K562 (cell line): ENCODE data around the gene MAST1. TPM values are rescaled to one million over a fixed set of nuclear protein-coding genes. Genes with fewer than 3 reads are reported as not detected.

ENCODE experiments used
- CBX3 ChIP-seq, 2 experiments: IDR thresholded peaks; 1 replicate in 1 of 2; 2 replicates in 1 of 2; pipeline ENCODE4 v1.6.1; 2012; ENCODE audit warnings: inconsistent platforms in 2 of 2, low read length in 2 of 2, borderline replicate concordance in 1 of 2, control low read depth in 1 of 2
- CC2D1A ChIP-seq: fragments of 450-650 bp; IDR thresholded peaks from 2 replicates; pipeline ENCODE4 v1.6.1; 2017; ENCODE audit warnings: mild to moderate bottlenecking
- EP400 ChIP-seq: fragments of 450-650 bp; IDR thresholded peaks from 2 replicates; pipeline ENCODE4 v1.6.1; 2017; ENCODE audit warnings: antibody characterized with exemption, mild to moderate bottlenecking, moderate library complexity
- HDAC6 ChIP-seq: IDR thresholded peaks from 2 replicates; pipeline ENCODE4 v1.6.1; 2012; ENCODE audit warnings: low read depth, mild to moderate bottlenecking, control low read depth, inconsistent platforms, low read length, moderate library complexity
- L3MBTL2 ChIP-seq: fragments of 450-650 bp; IDR thresholded peaks from 2 replicates; pipeline ENCODE4 v1.6.1; 2016; ENCODE audit warnings: mild to moderate bottlenecking, moderate library complexity
- MCM5 ChIP-seq: fragments of 450-650 bp; IDR thresholded peaks from 2 replicates; pipeline ENCODE4 v1.6.1; 2016; ENCODE audit warnings: low read depth
- PRDM10 ChIP-seq: fragments of 450-650 bp; IDR thresholded peaks from 2 replicates; pipeline ENCODE4 v1.6.1; 2018; ENCODE audit not compliant: partially characterized antibody
- PTBP1 ChIP-seq: fragments of 200-400 bp; formaldehyde crosslinking; IDR thresholded peaks from 2 replicates; pipeline ENCODE4 v1.6.1; 2017; ENCODE audit warnings: low read depth, low read length
- RBM25 ChIP-seq: fragments of 200-400 bp; formaldehyde crosslinking; IDR thresholded peaks from 2 replicates; pipeline ENCODE4 v1.6.1; 2018; ENCODE audit warnings: low read length, low read depth, moderate library complexity; ENCODE audit not compliant: severe bottlenecking
- RUNX1 ChIP-seq: sonication (generic); IDR thresholded peaks from 2 replicates; pipeline ENCODE4 v1.6.1; 2016; ENCODE audit warnings: antibody characterized with exemption, low read depth
- SOX6 ChIP-seq: fragments of 450-650 bp; IDR thresholded peaks from 2 replicates; pipeline ENCODE4 v1.6.1; 2014; ENCODE audit warnings: mild to moderate bottlenecking
- TRIM28 ChIP-seq: fragments of 450-650 bp; IDR thresholded peaks from 2 replicates; pipeline ENCODE4 v1.6.1; 2017
- ZNF140 ChIP-seq: fragments of 250-450 bp; sonication (Bioruptor Pico); IDR thresholded peaks from 2 replicates; pipeline ENCODE4 v1.8.0; 2021; ENCODE audit warnings: moderate library complexity, mild to moderate bottlenecking, inconsistent platforms
- ZNF282 ChIP-seq: sonication (generic); formaldehyde crosslinking; IDR thresholded peaks from 2 replicates; pipeline ENCODE4 v1.8.1; 2023; ENCODE audit warnings: missing genetic modification reagents
- ZNF512 ChIP-seq: IDR thresholded peaks from 2 replicates; pipeline ENCODE4 v1.6.1; 2016; ENCODE audit warnings: missing genetic modification characterization, missing compliant biosample characterization
- ZNF57 ChIP-seq: fragments of 450-650 bp; formaldehyde crosslinking; IDR thresholded peaks from 2 replicates; pipeline ENCODE4 v1.4.0; 2020; ENCODE audit warnings: mild to moderate bottlenecking, moderate library complexity
- ZNF766 ChIP-seq: fragments of 200-800 bp; sonication (Bioruptor generic); conservative IDR thresholded peaks from 2 replicates; pipeline ENCODE4 v1.6.1; 2016; ENCODE audit warnings: missing genetic modification characterization, missing compliant biosample characterization
- polyA plus RNA-seq, 8 experiments: library from polyadenylated mRNA; depleted of rRNA in 4 of 8; stranded (reverse) in 5 of 8; unstranded in 3 of 8; fragments of >200 nt; fragmentation: Nextera tagmentation in 2 of 8; fragmentation: Illumina TruSeq in 1 of 8; extraction: Ambion mirVana in 2 of 8; extraction: Trizol in 1 of 8; gene quantifications; 2 replicates each; pipeline versions ENCODE4 v1.2.1 to v1.2.3, GENCODE V29; 2011 to 2014; ENCODE audit warnings: inconsistent platforms in 1 of 8, missing spikeins in 1 of 8
- total RNA-seq, 7 experiments: library from RNA; depleted of rRNA in 6 of 7; stranded (reverse); fragments of >200 nt in 6 of 7; fragmentation: Illumina TruSeq in 2 of 7; extraction: Trizol in 2 of 7; gene quantifications; 2 replicates each; pipeline versions ENCODE4 v1.2.1 to v1.2.3, GENCODE V29; 2011 to 2021; ENCODE audit warnings: low replicate concordance in 1 of 7
- TF ChIP-seq, protein P1 (sequence below): fragments of 250-450 bp; sonication (Bioruptor Pico); IDR thresholded peaks from 2 replicates; pipeline ENCODE4 v1.8.0; 2022; ENCODE audit warnings: inconsistent platforms
- TF ChIP-seq, protein P2 (sequence below): fragments of 250-450 bp; sonication (Bioruptor Pico); IDR thresholded peaks from 2 replicates; pipeline ENCODE4 v1.5.0; 2021; ENCODE audit warnings: mild to moderate bottlenecking, borderline replicate concordance

The MAST1 gene
- total and polyA plus RNA-seq, 9 of the 15 experiments (the other 6 are each of a cell fraction or from before 2014, with no cell fraction given), result 0.48 to 10.3 (median 3.9) TPM

- 0 out of 3 replicates have a peak, but pooled peaks of 1 of the 2 experiments have one; percentile 7 for TF ChIP-seq CBX3 (IDR thresholded peaks at IDR 0.05; ENCODE audit: borderline replicate concordance in 1 of 2, low read length in 2 of 2)
- TF ChIP-seq EP400, result peak; percentile 66; the same call in 1 of the 2 replicates
- no peak for TF ChIP-seq ZNF57 (CRISPR knock-in tag)
- no peak for TF ChIP-seq PTBP1
- TF ChIP-seq CC2D1A, result no peak
- no peak for TF ChIP-seq ZNF766
- peak; percentile 87 for TF ChIP-seq L3MBTL2
- TF ChIP-seq ZNF140, result no peak
- TF ChIP-seq MCM5, result no peak
- TF ChIP-seq, protein P1, sequence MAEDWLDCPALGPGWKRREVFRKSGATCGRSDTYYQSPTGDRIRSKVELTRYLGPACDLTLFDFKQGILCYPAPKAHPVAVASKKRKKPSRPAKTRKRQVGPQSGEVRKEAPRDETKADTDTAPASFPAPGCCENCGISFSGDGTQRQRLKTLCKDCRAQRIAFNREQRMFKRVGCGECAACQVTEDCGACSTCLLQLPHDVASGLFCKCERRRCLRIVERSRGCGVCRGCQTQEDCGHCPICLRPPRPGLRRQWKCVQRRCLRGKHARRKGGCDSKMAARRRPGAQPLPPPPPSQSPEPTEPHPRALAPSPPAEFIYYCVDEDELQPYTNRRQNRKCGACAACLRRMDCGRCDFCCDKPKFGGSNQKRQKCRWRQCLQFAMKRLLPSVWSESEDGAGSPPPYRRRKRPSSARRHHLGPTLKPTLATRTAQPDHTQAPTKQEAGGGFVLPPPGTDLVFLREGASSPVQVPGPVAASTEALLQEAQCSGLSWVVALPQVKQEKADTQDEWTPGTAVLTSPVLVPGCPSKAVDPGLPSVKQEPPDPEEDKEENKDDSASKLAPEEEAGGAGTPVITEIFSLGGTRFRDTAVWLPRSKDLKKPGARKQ (CRISPR knock-in tag), result no peak
- TF ChIP-seq HDAC6, result no peak
- TF ChIP-seq, protein P2, sequence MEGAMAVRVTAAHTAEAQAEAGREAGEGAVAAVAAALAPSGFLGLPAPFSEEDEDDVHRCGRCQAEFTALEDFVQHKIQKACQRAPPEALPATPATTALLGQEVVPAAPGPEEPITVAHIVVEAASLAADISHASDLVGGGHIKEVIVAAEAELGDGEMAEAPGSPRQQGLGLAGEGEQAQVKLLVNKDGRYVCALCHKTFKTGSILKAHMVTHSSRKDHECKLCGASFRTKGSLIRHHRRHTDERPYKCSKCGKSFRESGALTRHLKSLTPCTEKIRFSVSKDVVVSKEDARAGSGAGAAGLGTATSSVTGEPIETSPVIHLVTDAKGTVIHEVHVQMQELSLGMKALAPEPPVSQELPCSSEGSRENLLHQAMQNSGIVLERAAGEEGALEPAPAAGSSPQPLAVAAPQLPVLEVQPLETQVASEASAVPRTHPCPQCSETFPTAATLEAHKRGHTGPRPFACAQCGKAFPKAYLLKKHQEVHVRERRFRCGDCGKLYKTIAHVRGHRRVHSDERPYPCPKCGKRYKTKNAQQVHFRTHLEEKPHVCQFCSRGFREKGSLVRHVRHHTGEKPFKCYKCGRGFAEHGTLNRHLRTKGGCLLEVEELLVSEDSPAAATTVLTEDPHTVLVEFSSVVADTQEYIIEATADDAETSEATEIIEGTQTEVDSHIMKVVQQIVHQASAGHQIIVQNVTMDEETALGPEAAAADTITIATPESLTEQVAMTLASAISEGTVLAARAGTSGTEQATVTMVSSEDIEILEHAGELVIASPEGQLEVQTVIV, result no peak
- TF ChIP-seq TRIM28, result no peak
- TF ChIP-seq ZNF512 (tag), result no peak
- 0 out of 2 replicates have a peak, but pooled peaks have one; percentile 18 for TF ChIP-seq SOX6
- peak; percentile 52 for TF ChIP-seq RBM25
- peak; percentile 92; the same call in 1 of the 2 replicates for TF ChIP-seq ZNF282 (CRISPR knock-in tag)
- TF ChIP-seq PRDM10, result peak; percentile 99
- TF ChIP-seq RUNX1, result no peak
These were observed 36.6 kb upstream of the MAST1 start, which contains the start of the genes PRDX2 and THSD8 (continued) for GRCh38 chr19:12801466-12802266.
